Cardiac muscle cell (in vitro differentiated cells and primary cell): ENCODE measurements around the gene WHRN. TPM values are rescaled to one million over a fixed set of nuclear protein-coding genes. Genes with fewer than 3 reads are reported as not detected.

Source experiments
- DNase-seq, 2 donors: peaks; one replicate each; pipeline versions ENCODE4 v3.0.0 to v3.0.0-alpha.2; 2010 to 2017; ENCODE audit warnings: low read depth in 1 of 2, low spot score in 1 of 2
- H3K27ac ChIP-seq: fragments of 200-600 bp; sonication (generic); 2 replicates; pipeline ENCODE4 v1.5.1; 2016
- H3K27me3 ChIP-seq: fragments of 200-600 bp; sonication (generic); 2 replicates; pipeline ENCODE4 v1.6.0; 2016; ENCODE audit warnings: control low read depth
- H3K36me3 ChIP-seq: fragments of 200-600 bp; sonication (generic); 2 replicates; pipeline ENCODE4 v1.5.1; 2016; ENCODE audit warnings: control low read depth
- H3K4me1 ChIP-seq: fragments of 200-600 bp; sonication (generic); 2 replicates; pipeline ENCODE4 v1.8.1; 2017; ENCODE audit warnings: low read depth, mild to moderate bottlenecking, mixed run types
- H3K4me3 ChIP-seq: fragments of 200-600 bp; sonication (generic); 2 replicates; pipeline ENCODE4 v1.5.1; 2016; ENCODE audit warnings: mild to moderate bottlenecking
- H3K9me3 ChIP-seq: fragments of 200-600 bp; sonication (generic); 2 replicates; pipeline ENCODE4 v1.5.1; 2017; ENCODE audit warnings: low read depth, mild to moderate bottlenecking, control low read depth
- polyA plus RNA-seq: library from polyadenylated mRNA; unstranded; fragments of >200 nt; fragmentation: Nextera tagmentation; extraction: Ambion mirVana; gene quantifications from 2 replicates; pipeline ENCODE4 v1.2.1, GENCODE V29; 2016
- total RNA-seq: library from RNA; depleted of rRNA; stranded (reverse); fragments of >200 nt; gene quantifications from 2 replicates; pipeline ENCODE4 v1.2.3, GENCODE V29; 2016
- TF ChIP-seq, protein P1 (sequence below): IDR thresholded peaks from 2 replicates; pipeline ENCODE4 v1.5.1; 2012; ENCODE audit warnings: low read depth, mild to moderate bottlenecking, low read length

Gene WHRN
- total and polyA plus RNA-seq, 2 experiments from 2014 or later, result 10.8 to 12.5 TPM

DNA sequence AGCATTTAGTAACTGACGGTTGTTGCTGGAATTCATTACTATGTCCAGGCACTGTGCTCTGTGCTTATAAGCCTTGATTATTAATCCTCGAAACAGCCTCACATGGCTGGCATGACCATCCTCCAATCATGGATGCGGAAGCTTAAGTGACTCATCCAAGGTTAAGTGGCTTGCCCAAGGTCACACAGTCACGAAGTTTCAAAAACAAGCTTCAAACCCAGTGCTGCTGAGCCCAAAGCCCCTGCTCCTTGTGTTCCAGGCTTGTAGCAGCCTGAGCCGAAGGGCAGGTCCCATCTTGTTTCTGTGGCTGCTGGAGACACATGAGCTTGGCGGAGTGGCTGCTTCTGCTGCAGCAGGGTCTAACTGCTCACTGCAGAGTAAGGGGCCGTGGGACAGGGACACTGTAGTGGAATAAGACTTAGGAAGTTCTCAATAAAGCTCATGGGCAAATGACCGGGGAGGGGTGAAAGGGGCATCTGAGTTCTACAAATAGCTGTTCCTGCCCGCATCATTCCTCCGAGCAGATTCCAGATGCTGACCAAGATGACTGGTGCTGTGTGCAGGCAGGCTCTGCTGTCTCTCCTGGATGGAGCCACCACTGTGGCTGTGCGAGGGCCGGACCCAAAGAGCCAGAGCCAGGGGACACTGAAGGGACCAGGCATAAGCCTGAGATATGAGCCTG, 32.4 kb downstream of the WHRN start:
- Histone ChIP-seq H3K4me1 (no peaks in the 10 kb centered on the region), H3K36me3 (no peaks in the 10 kb centered on the region), H3K27ac (no peak overlapping the region), H3K27me3 (no peaks in the 10 kb centered on the region), H3K9me3 (no peaks in the 10 kb centered on the region), H3K4me3 (no peak overlapping the region)
- TF ChIP-seq, protein P1, sequence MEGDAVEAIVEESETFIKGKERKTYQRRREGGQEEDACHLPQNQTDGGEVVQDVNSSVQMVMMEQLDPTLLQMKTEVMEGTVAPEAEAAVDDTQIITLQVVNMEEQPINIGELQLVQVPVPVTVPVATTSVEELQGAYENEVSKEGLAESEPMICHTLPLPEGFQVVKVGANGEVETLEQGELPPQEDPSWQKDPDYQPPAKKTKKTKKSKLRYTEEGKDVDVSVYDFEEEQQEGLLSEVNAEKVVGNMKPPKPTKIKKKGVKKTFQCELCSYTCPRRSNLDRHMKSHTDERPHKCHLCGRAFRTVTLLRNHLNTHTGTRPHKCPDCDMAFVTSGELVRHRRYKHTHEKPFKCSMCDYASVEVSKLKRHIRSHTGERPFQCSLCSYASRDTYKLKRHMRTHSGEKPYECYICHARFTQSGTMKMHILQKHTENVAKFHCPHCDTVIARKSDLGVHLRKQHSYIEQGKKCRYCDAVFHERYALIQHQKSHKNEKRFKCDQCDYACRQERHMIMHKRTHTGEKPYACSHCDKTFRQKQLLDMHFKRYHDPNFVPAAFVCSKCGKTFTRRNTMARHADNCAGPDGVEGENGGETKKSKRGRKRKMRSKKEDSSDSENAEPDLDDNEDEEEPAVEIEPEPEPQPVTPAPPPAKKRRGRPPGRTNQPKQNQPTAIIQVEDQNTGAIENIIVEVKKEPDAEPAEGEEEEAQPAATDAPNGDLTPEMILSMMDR, result no peak
- no peak for DNase-seq

DNA sequence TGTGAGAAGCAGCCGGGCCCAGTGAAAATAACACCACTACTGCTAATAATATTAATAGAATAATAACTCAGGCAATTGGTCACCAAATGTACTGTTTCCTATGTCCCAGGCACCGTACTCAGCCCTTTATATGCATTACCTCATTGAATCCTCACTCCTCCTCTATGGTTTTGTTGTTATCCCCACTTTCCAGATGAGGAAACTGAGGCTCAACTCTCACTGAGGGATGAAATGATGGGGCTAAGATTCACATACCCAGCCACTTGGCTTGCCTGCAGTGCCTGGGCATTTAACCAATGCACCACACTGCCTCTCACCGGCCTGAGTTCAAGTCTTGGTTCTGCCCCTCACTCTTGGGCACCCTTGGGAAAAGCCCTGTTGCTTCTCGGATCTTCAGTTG, 34.1 kb downstream of the WHRN start:
- Histone ChIP-seq H3K9me3 (no peaks in the 10 kb centered on the region), H3K36me3 (no peaks in the 10 kb centered on the region), H3K4me1 (no peaks in the 10 kb centered on the region), H3K27me3 (no peaks in the 10 kb centered on the region), H3K4me3 (no peak overlapping the region), H3K27ac (no peak overlapping the region)
- no peak for DNase-seq
- TF ChIP-seq, protein P1, result no peak

DNA sequence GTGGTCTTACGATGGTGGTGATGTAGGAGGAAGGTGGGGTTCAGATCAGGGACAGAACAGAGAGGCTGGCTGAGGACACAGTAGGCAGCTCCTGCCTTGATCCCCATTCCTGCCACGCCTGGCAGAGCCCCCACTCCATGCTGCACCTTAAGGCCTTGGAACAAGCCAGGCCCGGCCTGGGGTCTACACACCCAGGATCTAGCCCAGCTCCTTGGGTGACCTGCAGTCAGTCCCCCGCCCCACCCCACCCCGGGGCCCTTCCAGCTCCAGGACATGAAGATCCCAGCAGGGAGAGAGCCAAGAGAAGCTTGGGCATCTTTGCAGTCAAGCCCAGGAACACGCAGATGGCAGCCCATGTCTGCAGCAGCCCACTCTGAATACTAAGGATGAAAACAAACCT, 34.7 kb downstream of the WHRN start:
- H3K27ac ChIP-seq, result no peak overlapping the region
- no peak overlapping the region for H3K4me3 ChIP-seq
- no peaks in the 10 kb centered on the region for H3K9me3 ChIP-seq
- no peaks in the 10 kb centered on the region for H3K4me1 ChIP-seq
- no peaks in the 10 kb centered on the region for H3K36me3 ChIP-seq
- DNase-seq, result no peak
- no peaks in the 10 kb centered on the region for H3K27me3 ChIP-seq
- TF ChIP-seq, protein P1, result no peak

DNA sequence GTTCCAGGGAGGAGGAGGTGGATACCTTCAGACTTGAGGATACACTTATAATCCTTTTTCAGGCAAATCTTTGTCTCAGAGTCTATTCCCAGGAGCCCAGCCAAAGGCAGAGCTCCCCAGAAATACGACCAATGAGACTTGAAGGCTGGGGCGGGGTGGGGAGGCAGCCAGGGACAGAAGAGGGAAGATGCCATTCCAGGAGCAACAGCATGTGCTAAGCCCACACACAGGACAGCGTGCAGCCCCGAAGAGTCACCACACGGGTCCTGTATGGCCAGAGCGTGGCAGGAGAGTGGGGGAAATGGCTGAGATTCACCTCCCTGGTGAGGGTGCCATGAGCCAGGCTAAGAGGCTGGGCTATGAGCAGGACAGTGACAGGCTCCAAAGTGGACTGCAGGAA, 35.2 kb downstream of the WHRN start:
- Histone ChIP-seq H3K36me3 (no peaks in the 10 kb centered on the region), H3K27me3 (no peaks in the 10 kb centered on the region), H3K4me3 (no peak overlapping the region), H3K4me1 (no peaks in the 10 kb centered on the region), H3K9me3 (no peaks in the 10 kb centered on the region), H3K27ac (no peak overlapping the region)
- DNase-seq, result no peak
- TF ChIP-seq, protein P1, result no peak

DNA sequence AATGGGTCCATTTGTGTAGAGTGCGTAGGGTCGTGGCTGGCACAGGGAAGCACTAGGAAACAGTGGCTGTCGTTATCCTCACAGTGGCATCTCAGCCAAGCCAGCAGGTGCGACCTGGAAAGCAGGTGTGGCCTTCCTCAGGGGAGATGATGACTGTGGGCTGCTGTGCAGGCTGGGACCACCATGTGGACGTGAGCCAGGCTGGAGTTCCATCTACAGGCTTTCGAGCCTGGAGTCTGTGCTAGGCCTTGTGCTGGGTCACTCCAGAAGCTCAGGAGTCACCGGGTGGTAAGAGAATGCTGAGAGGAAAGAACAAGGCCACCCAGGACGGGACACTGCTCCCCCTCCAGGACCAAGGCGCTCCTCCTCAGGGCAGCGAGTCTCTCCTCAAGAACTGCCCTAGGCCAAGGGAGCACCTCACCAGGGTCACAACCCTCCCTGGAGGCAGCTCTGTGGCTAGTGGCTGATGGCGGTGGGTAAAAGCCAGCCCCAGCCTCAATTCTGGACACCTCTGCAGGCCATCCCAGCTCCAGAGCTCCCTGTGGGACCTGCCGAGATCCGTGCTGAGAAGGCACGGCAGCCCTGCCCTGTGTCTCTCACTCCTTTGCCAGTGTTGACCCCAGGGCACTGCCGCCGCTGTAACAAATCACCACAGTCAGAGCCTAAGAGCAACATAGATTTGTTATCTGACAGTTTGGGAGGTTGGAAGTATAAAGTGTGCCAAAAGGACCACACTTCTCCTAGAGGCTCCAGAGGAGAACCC, 36.0 kb downstream of the WHRN start:
- Histone ChIP-seq H3K36me3 (no peaks in the 10 kb centered on the region), H3K27ac (no peak overlapping the region), H3K9me3 (no peaks in the 10 kb centered on the region), H3K27me3 (no peaks in the 10 kb centered on the region), H3K4me1 (no peaks in the 10 kb centered on the region), H3K4me3 (no peak overlapping the region)
- TF ChIP-seq, protein P1, result no peak
- no peak for DNase-seq
